OCI-LY7 (cell line): Measurements from ENCODE around the gene PLXNA1.

Experiments used
- EZH2phosphoT487 ChIP-seq: fragments of 200-600 bp; sonication (generic); IDR thresholded peaks from 2 replicates; pipeline ENCODE4 v1.6.1; 2018; ENCODE audit warnings: low read depth, borderline replicate concordance, mild to moderate bottlenecking, mixed run types, antibody characterized with exemption, low read length, moderate library complexity, mixed read lengths
- TF ChIP-seq, protein P1 (sequence below): fragments of 200-600 bp; sonication (generic); conservative IDR thresholded peaks from 2 replicates; pipeline ENCODE4 v1.5.1; 2014; ENCODE audit warnings: mild to moderate bottlenecking, antibody characterized with exemption, low read length, moderate library complexity, mixed read lengths

DNA sequence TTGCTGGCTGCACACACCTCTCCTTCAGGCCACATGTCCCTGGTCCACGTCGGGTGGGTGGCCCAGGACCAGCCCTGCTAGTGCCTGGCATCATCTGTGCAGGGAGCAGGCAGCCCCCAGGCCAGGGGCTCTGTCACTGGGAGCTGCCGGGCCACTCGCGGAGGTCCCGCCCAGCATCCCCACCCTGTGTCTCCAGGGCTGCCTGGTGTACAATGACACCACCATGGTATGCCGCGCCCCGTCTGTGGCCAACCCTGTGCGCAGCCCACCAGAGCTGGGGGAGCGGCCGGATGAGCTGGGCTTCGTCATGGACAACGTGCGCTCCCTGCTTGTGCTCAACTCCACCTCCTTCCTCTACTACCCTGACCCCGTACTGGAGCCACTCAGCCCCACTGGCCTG, 34.3 kb downstream of the PLXNA1 start:
- TF ChIP-seq, protein P1, sequence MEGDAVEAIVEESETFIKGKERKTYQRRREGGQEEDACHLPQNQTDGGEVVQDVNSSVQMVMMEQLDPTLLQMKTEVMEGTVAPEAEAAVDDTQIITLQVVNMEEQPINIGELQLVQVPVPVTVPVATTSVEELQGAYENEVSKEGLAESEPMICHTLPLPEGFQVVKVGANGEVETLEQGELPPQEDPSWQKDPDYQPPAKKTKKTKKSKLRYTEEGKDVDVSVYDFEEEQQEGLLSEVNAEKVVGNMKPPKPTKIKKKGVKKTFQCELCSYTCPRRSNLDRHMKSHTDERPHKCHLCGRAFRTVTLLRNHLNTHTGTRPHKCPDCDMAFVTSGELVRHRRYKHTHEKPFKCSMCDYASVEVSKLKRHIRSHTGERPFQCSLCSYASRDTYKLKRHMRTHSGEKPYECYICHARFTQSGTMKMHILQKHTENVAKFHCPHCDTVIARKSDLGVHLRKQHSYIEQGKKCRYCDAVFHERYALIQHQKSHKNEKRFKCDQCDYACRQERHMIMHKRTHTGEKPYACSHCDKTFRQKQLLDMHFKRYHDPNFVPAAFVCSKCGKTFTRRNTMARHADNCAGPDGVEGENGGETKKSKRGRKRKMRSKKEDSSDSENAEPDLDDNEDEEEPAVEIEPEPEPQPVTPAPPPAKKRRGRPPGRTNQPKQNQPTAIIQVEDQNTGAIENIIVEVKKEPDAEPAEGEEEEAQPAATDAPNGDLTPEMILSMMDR: no peak
- no peak for TF ChIP-seq EZH2phosphoT487
